ENCODE data around the gene TEAD1.

The TEAD1 gene

GRCh38 chr11:12707500-12707880 is 33.3 kb downstream of the TEAD1 start:
- no peak for DNase-seq (ENCODE audit: low read depth, low spot score)

DNA sequence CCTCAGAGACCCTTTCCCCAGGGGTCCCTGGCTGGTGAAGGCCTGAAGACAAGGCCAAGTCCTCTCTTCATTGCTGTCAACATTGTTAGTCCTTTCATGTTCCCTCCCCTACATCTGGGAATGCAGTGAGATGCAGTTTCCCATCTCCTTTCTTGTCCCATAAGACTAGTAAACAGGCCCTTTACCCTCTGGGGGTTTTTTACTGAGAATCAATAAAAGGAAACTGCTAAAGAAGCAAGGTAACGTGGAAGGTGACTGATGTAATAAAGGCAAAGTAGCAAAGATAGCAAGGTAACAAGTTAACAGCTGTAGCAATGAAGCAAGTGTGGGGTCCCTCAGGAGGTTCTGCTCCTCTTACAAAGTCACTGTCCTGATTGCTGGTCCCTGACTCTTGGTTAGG is 37.3 kb downstream of the TEAD1 start:
- DNase-seq (ENCODE audit: low read depth, low spot score): no peak

- DNase-seq (ENCODE audit: low read depth, low spot score): no peak
Observed at GRCh38 chr11:12712132-12712531, 37.9 kb downstream of the TEAD1 start.

DNA sequence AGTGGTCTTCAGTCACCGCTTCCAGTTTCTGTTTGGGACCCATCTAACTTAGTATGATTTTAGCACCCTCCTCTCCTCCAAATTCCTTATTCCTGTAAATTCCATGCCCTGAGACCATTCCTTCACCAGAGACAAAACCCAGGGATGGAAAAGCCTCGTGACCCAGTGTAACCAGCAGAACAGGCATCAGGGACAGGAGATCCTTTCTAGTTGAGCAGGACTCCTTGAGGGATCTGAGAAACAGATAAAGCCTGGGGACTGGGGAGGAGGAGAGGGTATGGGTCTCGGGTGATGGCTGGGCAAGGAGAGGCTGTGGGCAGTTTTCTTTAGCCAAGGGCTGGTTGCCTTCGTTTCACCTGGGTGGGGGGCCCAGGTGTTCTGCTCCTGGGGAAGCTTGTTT is 40.9 kb downstream of the TEAD1 start:
- peak; percentile 52 for DNase-seq (ENCODE audit: low read depth, low spot score)

GRCh38 chr11:12715941-12716340 is 41.7 kb downstream of the TEAD1 start:
- no peak for DNase-seq (ENCODE audit: low read depth, low spot score)

GRCh38 chr11:12716816-12717215 is 42.6 kb downstream of the TEAD1 start:
- peak; percentile 49 for DNase-seq (ENCODE audit: low read depth, low spot score)

GRCh38 chr11:12717851-12718291 is 43.6 kb downstream of the TEAD1 start:
- no peak for DNase-seq (ENCODE audit: low read depth, low spot score)

DNA sequence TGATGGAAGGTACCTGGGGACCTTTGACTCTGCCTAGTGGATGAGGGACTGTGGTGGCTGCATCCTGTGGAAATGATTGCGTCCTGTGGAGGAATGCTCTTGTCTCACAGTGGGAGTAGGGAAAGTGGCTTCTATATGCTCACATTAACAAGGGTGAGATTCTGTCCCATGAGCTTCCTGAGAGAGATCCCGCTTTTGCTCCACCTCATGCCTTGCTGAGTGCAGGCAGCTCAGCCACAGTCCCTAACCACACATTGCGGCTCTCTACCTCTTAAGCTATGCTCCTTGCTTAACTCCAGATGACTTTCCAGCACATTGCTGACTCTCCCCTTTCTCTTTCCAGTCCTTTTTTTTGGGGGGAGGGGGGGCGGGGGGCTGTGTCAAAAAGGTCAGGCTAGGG is 45.0 kb downstream of the TEAD1 start:
- DNase-seq (ENCODE audit: low read depth, low spot score): no peak

- no peak for DNase-seq (ENCODE audit: low read depth, low spot score)
Observed at GRCh38 chr11:12721816-12722604, 47.8 kb downstream of the TEAD1 start.

GRCh38 chr11:12723421-12724300 is 49.4 kb downstream of the TEAD1 start:
- DNase-seq (ENCODE audit: low read depth, low spot score): peak; percentile 89

DNA sequence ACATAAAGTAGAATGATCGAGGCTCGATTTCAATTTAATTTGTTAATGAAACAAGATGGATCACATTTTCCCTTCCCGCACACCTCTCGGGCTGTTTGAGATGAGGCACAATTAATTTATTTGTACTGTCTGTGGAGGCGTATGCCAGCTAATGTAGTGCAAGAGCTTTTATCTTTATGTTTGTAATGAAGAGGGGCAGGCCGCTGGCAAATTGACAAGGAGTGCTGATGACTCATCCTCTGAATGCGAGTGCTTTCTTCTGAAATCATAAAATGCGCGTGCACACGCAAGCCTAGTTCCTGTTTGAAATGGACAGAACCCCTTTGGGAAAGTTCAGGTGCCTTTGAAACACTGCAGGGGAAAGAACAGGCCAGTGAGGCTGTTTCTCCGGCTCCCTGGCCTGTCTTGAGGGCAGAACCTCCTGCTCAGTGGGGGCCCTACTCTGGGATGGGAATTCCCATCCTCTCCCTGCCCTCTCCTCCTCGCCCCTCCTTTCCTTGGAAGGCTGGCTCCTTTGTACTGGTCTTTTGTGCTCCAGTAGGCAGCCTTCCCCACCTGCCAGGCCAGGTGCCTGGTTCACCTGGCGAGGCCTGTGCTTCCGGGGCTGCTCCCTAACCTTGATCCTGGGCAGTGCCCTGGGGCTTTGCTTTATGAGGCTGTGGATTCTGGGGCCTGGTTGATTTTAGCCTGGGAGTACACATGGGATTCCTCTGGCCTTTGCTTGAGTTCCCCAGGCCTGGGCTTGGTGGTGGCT is 50.3 kb downstream of the TEAD1 start:
- peak; percentile 93 for DNase-seq (ENCODE audit: low read depth, low spot score)

DNA sequence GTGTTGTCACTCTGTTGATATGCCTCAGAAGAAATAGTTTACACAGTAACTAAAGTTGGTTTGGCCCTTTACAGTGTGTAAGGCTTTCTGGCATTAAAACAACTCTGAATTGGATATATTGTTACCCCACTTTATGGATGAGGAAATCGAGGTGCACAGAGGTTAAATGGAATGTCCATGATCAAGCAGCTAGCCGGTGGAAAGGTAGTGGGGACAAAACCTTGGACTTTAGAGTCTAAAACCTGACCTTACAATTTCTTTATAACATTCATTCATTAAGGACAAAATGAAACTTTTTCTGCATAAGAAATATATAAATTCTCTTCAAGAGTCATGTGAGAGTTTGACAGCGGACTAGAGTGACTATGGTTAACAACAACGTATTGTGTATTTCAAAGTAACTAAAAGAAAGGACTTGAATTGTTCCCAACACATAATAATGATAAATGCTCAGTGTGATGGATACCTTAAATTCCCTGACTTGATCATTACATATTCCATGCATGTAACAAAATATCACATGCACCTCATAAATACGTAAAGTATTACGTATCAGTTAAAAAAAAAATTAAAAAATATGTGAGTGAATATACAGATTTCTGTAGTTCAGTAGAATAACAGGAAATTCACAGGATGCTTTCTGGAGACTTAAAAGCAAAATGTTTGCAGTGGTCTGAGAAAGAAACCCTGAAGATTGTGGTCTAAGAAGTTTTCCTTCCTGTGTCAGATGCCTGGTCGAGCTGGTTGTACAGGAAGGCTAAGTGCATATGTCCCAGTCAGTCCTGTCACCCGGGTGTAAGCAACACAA is 51.0 kb downstream of the TEAD1 start:
- DNase-seq (ENCODE audit: low read depth, low spot score): no peak

GRCh38 chr11:12725863-12726682 is 51.9 kb downstream of the TEAD1 start:
- no peak for DNase-seq (ENCODE audit: low read depth, low spot score)

GRCh38 chr11:12727563-12728211 is 53.5 kb downstream of the TEAD1 start:
- DNase-seq (ENCODE audit: low read depth, low spot score): no peak

- DNase-seq (ENCODE audit: low read depth, low spot score): no peak
Observed at GRCh38 chr11:12728417-12728816, 54.2 kb downstream of the TEAD1 start.

DNA sequence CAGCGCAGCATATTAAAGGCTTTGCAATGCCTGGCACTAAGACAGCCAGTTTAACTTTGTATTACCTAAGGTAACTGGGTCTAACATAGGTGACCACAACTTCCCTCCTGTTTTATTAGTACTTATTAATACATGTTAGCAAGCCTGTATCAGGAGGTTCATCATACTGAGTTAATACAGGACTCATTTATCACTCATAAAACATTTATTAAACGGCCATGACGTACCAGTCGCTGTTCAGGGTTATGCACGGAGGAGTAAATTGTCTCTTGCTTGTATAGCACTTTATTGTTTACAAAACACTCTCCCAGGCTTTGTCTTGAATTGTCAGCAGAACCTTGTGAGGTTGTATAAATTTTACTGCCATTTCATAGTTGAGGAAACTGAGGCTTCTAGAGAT is 55.7 kb downstream of the TEAD1 start:
- DNase-seq (ENCODE audit: low read depth, low spot score): no peak

DNA sequence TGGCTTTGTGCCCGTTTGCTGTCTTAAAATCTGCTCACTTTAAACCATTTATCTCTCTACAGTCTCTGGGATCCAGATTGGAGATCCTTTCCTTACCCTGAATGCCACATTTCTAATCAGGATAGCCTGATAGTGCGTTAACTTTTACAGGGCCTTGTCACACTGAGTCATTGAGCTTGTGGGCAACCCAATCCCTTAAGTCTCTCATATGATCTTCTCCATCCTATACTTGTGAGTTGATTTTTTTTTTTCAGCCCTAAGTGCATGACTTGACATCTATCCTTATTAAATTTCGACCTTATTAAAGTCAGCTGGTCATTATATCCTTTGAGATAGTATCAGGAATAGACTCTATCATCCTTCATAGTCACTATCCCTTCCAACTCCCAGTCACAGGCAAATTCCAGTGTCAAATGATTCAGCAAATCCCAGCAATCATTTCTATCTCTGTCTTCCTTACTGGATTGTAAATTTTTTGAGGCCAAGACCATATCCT is 57.7 kb downstream of the TEAD1 start:
- no peak for DNase-seq (ENCODE audit: low read depth, low spot score)

GRCh38 chr11:12733091-12733490 is 58.9 kb downstream of the TEAD1 start:
- no peak for DNase-seq (ENCODE audit: low read depth, low spot score)

DNA sequence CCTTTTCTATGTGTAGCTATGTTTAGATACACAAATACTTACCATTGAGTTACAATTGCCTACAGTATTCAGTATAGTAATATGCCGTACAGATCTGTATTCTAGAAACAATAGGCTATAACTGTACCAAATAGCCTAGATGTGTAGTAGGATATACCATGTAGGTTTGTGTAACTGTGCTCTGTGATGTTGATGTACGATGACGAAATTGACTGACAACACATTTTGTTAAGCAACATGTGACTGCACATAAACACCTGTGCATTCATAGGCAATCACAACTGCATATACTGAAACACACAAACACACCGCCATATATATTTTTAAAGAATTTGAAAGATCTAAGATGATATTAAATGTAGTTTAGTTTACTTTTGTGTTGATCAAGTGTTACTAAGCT is 60.4 kb downstream of the TEAD1 start:
- no peak for DNase-seq (ENCODE audit: low read depth, low spot score)

DNA sequence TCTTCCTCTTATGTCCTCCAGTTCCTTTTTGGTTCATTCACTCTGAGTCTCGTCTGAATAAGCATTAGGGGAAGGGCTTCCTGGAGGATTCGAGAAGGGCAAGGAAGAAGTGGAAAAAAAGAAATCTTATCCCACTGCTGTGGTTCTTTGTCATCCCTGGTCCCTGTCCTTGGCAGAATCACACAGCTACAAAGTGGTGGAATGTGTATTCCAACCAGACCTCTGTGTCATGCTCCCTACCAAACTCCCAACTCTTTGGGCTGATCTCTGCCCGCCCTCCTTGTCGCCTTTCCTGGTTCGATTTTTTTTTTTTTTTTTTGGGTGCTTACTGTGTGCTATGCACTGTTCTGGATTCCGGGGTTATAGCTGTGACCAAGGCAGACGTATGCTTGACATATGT is 61.0 kb downstream of the TEAD1 start:
- no peak for DNase-seq (ENCODE audit: low read depth, low spot score)

Data from ELF-1 (cell line).